ENCODE results near the gene TUBA1C. TPM values are rescaled to one million over a fixed set of nuclear protein-coding genes. Genes with fewer than 3 reads are reported as not detected.

Gene TUBA1C
- total and polyA plus RNA-seq, 2 donors from 2014 or later = 149 to 204 TPM

- H3K27me3 ChIP-seq (ENCODE audit: control insufficient read depth, insufficient read depth, low read length) = peaks cover 30% of the 10 kb centered on the region
- H3K4me1 ChIP-seq (ENCODE audit: control insufficient read depth in 2 of 3, insufficient read depth in 2 of 3, low read depth in 1 of 3, low read length in 3 of 3) = peaks cover 0 to 15% (median 0%) of the 10 kb centered on the region in 3 donors
- H3K4me3 ChIP-seq (ENCODE audit: low read length in 3 of 3) = no peak overlapping the region
- intact Hi-C loops (cut with DNase I) = no loop called here
- FAIRE-seq = no peak
- DNase-seq = no peak
- no peaks in the 10 kb centered on the region for H3K9me3 ChIP-seq (ENCODE audit: control insufficient read depth in 2 of 3, insufficient read depth in 1 of 3, low read length in 3 of 3)
- no peaks in the 10 kb centered on the region for H3K36me3 ChIP-seq (ENCODE audit: control insufficient read depth in 2 of 3, insufficient read depth in 3 of 3, low read length in 3 of 3)
- H3K27ac ChIP-seq (ENCODE audit: low read depth in 2 of 2, low read length in 2 of 2) = no peak overlapping the region
- no peak overlapping the region for H3K9ac ChIP-seq (ENCODE audit: low read length in 3 of 3)
- TF ChIP-seq CTCF (IDR thresholded peaks at IDR 0.05; ENCODE audit: borderline replicate concordance, extremely low read depth, insufficient read depth) = no peak
Observed at GRCh38 chr12:49297695-49298060, 32.8 kb downstream of the TUBA1C start.

DNA sequence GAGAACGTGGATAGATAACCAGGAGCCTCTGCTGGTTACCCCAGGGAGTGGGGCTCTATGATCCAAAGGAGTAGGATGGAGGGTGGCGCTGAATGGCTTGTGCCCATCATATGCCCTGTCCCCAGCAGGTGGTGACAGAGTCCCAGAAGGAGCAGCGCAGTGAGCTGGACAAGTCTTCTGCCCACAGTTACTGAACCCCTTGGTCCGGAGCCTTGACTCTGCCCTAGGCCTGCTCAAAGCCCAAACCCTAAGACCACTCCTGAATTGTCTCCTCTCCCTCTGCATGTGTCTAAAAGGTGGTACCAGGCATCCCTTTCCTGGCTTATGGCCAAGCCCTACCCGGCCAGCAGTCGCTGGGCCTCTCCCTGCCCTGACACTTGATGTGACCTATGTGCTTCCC is 33.3 kb downstream of the TUBA1C start:
- Histone ChIP-seq H3K36me3 (ENCODE audit: control insufficient read depth in 2 of 3, insufficient read depth in 3 of 3, low read length in 3 of 3) (no peaks in the 10 kb centered on the region), H3K27me3 (ENCODE audit: control insufficient read depth, insufficient read depth, low read length) (peaks cover 33% of the 10 kb centered on the region), H3K4me1 (ENCODE audit: control insufficient read depth in 2 of 3, insufficient read depth in 2 of 3, low read depth in 1 of 3, low read length in 3 of 3) (peaks cover 0 to 15% (median 0%) of the 10 kb centered on the region in 3 donors), H3K27ac (ENCODE audit: low read depth in 2 of 2, low read length in 2 of 2) (no peak overlapping the region), H3K9ac (ENCODE audit: low read length in 3 of 3) (no peak overlapping the region), H3K4me3 (ENCODE audit: low read length in 3 of 3) (no peak overlapping the region), H3K9me3 (ENCODE audit: control insufficient read depth in 2 of 3, insufficient read depth in 1 of 3, low read length in 3 of 3) (no peaks in the 10 kb centered on the region)
- TF ChIP-seq CTCF (IDR thresholded peaks at IDR 0.05; ENCODE audit: borderline replicate concordance, extremely low read depth, insufficient read depth) = no peak
- FAIRE-seq (no peak), DNase-seq (no peak)
- intact Hi-C loops (cut with DNase I) = no loop called here

GRCh38 chr12:49301760-49302159 is 36.9 kb downstream of the TUBA1C start:
- Histone ChIP-seq H3K27me3 (ENCODE audit: control insufficient read depth, insufficient read depth, low read length) (peaks cover 19% of the 10 kb centered on the region), H3K4me3 (ENCODE audit: low read length in 3 of 3) (no peak overlapping the region), H3K4me1 (ENCODE audit: control insufficient read depth in 2 of 3, insufficient read depth in 2 of 3, low read depth in 1 of 3, low read length in 3 of 3) (peaks cover 0 to 6% (median 0%) of the 10 kb centered on the region in 3 donors), H3K9me3 (ENCODE audit: control insufficient read depth in 2 of 3, insufficient read depth in 1 of 3, low read length in 3 of 3) (no peaks in the 10 kb centered on the region), H3K36me3 (ENCODE audit: control insufficient read depth in 2 of 3, insufficient read depth in 3 of 3, low read length in 3 of 3) (no peaks in the 10 kb centered on the region), H3K27ac (ENCODE audit: low read depth in 2 of 2, low read length in 2 of 2) (no peak overlapping the region), H3K9ac (ENCODE audit: low read length in 3 of 3) (no peak overlapping the region)
- no peak for FAIRE-seq
- no peak for TF ChIP-seq CTCF (IDR thresholded peaks at IDR 0.05; ENCODE audit: borderline replicate concordance, extremely low read depth, insufficient read depth)
- intact Hi-C loops (cut with DNase I) = no loop called here
- DNase-seq = no peak

DNA sequence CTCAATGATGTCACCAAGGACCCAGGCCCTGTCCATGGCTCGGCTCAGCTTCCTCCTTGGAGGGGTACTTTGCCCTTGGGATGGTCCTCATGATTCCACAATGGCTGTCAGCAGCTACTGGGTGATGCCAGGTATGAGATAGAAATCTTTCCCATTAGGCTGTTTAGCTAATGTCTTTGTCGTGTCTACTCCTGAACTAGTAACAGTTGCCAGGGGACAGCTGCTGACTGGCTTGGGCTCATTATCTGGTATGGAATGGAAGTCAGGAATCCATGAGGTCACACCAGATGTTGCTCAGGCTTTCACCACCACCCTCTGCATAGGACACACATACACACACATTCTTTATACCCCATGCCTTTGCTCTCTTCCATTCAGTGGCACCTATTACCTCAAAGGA is 39.3 kb downstream of the TUBA1C start:
- no peak overlapping the region for H3K27ac ChIP-seq (ENCODE audit: low read depth in 2 of 2, low read length in 2 of 2)
- H3K9me3 ChIP-seq (ENCODE audit: control insufficient read depth in 2 of 3, insufficient read depth in 1 of 3, low read length in 3 of 3) = no peaks in the 10 kb centered on the region
- intact Hi-C loops (cut with DNase I) = no loop called here
- FAIRE-seq (no peak), DNase-seq (no peak)
- no peaks in the 10 kb centered on the region for H3K36me3 ChIP-seq (ENCODE audit: control insufficient read depth in 2 of 3, insufficient read depth in 3 of 3, low read length in 3 of 3)
- TF ChIP-seq CTCF (IDR thresholded peaks at IDR 0.05; ENCODE audit: borderline replicate concordance, extremely low read depth, insufficient read depth) = no peak
- H3K9ac ChIP-seq (ENCODE audit: low read length in 3 of 3) = no peak overlapping the region
- no peaks in the 10 kb centered on the region for H3K4me1 ChIP-seq (ENCODE audit: control insufficient read depth in 2 of 3, insufficient read depth in 2 of 3, low read depth in 1 of 3, low read length in 3 of 3)
- no peak overlapping the region for H3K4me3 ChIP-seq (ENCODE audit: low read length in 3 of 3)
- H3K27me3 ChIP-seq (ENCODE audit: control insufficient read depth, insufficient read depth, low read length) = peaks cover 3% of the 10 kb centered on the region

Data from kidney (tissue), 14 donors.